Neural cell (in vitro differentiated cells): ENCODE measurements around the gene KCTD17. TPM values are rescaled to one million over a fixed set of nuclear protein-coding genes. Genes with fewer than 3 reads are reported as not detected.

Source experiments
- H2AFZ ChIP-seq: fragments of 200-600, 300-800 bp; sonication (generic), shearing (Covaris generic); 2 replicates; pipeline ENCODE4 v1.6.0; 2014; ENCODE audit warnings: low read depth, mild to moderate bottlenecking, antibody characterized with exemption, low read length, moderate library complexity
- H3F3A ChIP-seq: fragments of 200-600 bp; shearing (Covaris generic); 2 replicates; pipeline ENCODE4 v1.6.1; 2016; ENCODE audit warnings: mild to moderate bottlenecking, moderate library complexity, mixed read lengths, antibody characterized with exemption, low read length; ENCODE audit not compliant: insufficient read depth, poor library complexity, severe bottlenecking
- H3K27ac ChIP-seq: fragments of 200-600, 300-800 bp; sonication (generic), shearing (Covaris generic); 2 replicates; pipeline ENCODE4 v1.5.1; 2014; ENCODE audit warnings: mild to moderate bottlenecking, low read length, moderate library complexity
- H3K27me3 ChIP-seq: fragments of 300-800, 200-600 bp; sonication (generic), shearing (Covaris generic); 2 replicates; pipeline ENCODE4 v1.6.0; 2014; ENCODE audit warnings: mild to moderate bottlenecking, low read depth, low read length, moderate library complexity; ENCODE audit not compliant: insufficient read depth
- H3K36me3 ChIP-seq: fragments of 300-800, 200-600 bp; sonication (generic), shearing (Covaris generic); 2 replicates; pipeline ENCODE4 v1.5.1; 2014; ENCODE audit warnings: mild to moderate bottlenecking, antibody characterized with exemption, low read length, moderate library complexity; ENCODE audit not compliant: insufficient read depth
- H3K4me2 ChIP-seq: fragments of 300-800, 200-600 bp; sonication (generic), shearing (Covaris generic); 2 replicates; pipeline ENCODE4 v1.6.0; 2014; ENCODE audit warnings: mild to moderate bottlenecking, low read length
- H3K4me3 ChIP-seq: fragments of 300-800, 200-600 bp; sonication (generic), shearing (Covaris generic); 2 replicates; pipeline ENCODE4 v1.5.1; 2014; ENCODE audit warnings: mild to moderate bottlenecking, low read length, moderate library complexity
- H3K79me2 ChIP-seq: fragments of 200-600 bp; shearing (Covaris generic); replicated peaks from 2 replicates; pipeline ENCODE4 v1.6.0; 2014; ENCODE audit warnings: mild to moderate bottlenecking, low read length, moderate library complexity; ENCODE audit not compliant: insufficient read depth
- H3K9ac ChIP-seq: fragments of 300-800, 200-600 bp; sonication (generic), shearing (Covaris generic); 2 replicates; pipeline ENCODE4 v1.6.1; 2016; ENCODE audit warnings: mild to moderate bottlenecking, low read length, mixed read lengths
- H3K9me2 ChIP-seq: fragments of 200-600 bp; shearing (Covaris generic); 2 replicates; pipeline ENCODE4 v1.6.1; 2016; ENCODE audit warnings: mild to moderate bottlenecking, low read length, mixed read lengths; ENCODE audit not compliant: insufficient read depth
- H3K9me3 ChIP-seq: fragments of 200-600, 300-800 bp; sonication (generic), shearing (Covaris generic); 2 replicates; pipeline ENCODE4 v1.6.1; 2016; ENCODE audit warnings: mild to moderate bottlenecking, mixed run types, low read length, moderate library complexity, mixed read lengths
- H4K20me1 ChIP-seq: fragments of 200-600 bp; shearing (Covaris generic); 2 replicates; pipeline ENCODE4 v1.6.1; 2016; ENCODE audit warnings: mild to moderate bottlenecking, mixed run types; ENCODE audit not compliant: insufficient read depth
- CTCF ChIP-seq: fragments of 450-650 bp; IDR thresholded peaks from 2 replicates; pipeline ENCODE4 v1.5.1; 2014; ENCODE audit warnings: antibody characterized with exemption, mild to moderate bottlenecking, moderate library complexity; ENCODE audit not compliant: poor library complexity, severe bottlenecking
- EP300 ChIP-seq: fragments of 450-650 bp; conservative IDR thresholded peaks from 2 replicates; pipeline ENCODE4 v1.6.1; 2014; ENCODE audit warnings: antibody characterized with exemption, mild to moderate bottlenecking, moderate library complexity; ENCODE audit not compliant: poor library complexity, severe bottlenecking
- EZH2 ChIP-seq: fragments of 200-600, 300-800 bp; shearing (Covaris generic), sonication (generic); IDR thresholded peaks from 2 replicates; pipeline ENCODE4 v1.6.1; 2014; ENCODE audit warnings: antibody characterized with exemption, low read length, borderline replicate concordance, mild to moderate bottlenecking; ENCODE audit not compliant: insufficient read depth, poor library complexity, severe bottlenecking
- MXI1 ChIP-seq: fragments of 450-650 bp; conservative IDR thresholded peaks from 2 replicates; pipeline ENCODE4 v1.6.1; 2014; ENCODE audit warnings: antibody characterized with exemption, mild to moderate bottlenecking; ENCODE audit not compliant: poor library complexity, severe bottlenecking
- POLR2AphosphoS5 ChIP-seq: IDR thresholded peaks from 2 replicates; pipeline ENCODE4 v1.6.1; 2012
- RAD21 ChIP-seq: fragments of 450-650 bp; conservative IDR thresholded peaks from 2 replicates; pipeline ENCODE4 v1.6.1; 2014; ENCODE audit warnings: antibody characterized with exemption, mild to moderate bottlenecking, moderate library complexity
- REST ChIP-seq: IDR thresholded peaks from 2 replicates; pipeline ENCODE4 v1.6.1; 2012; ENCODE audit warnings: borderline replicate concordance
- SMC3 ChIP-seq: fragments of 450-650 bp; conservative IDR thresholded peaks from 2 replicates; pipeline ENCODE4 v1.6.1; 2014; ENCODE audit warnings: antibody characterized with exemption, mild to moderate bottlenecking, moderate library complexity; ENCODE audit not compliant: poor library complexity
- TAF1 ChIP-seq: IDR thresholded peaks from 2 replicates; pipeline ENCODE4 v1.6.1; 2012; ENCODE audit warnings: low read depth
- polyA plus RNA-seq: library from polyadenylated mRNA; depleted of rRNA; stranded (reverse); fragments of >200 nt; gene quantifications from 2 replicates; pipeline ENCODE4 v1.2.3, GENCODE V29; 2014

KCTD17 gene
- polyA plus RNA-seq, 1 donor from 2014 or later = 96.3 TPM

DNA sequence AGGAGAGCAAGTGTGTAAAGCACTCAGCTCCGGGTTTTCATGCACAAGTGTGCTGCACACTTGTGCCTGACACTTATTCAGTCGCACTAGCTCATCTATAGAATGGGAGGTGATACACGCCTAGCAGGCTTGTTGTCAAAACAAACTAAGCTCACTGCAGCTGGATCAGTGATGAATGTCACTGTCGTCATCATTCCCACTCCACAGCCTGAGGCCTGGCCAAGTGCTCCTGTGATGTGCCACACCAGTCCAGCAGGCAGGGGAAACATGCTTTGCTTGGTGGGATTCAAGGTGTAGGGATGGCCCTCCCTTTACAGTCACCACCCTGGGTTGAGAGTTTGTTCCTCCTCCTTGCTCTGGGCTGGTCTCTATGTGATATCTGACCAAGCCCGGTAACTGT lies 25.2 kb upstream of the KCTD17 start:
- Histone ChIP-seq H3K27ac (no peak overlapping the region), H3K79me2 (no peaks in the 10 kb centered on the region), H3K9me2 (no peaks in the 10 kb centered on the region), H3K9ac (no peak overlapping the region), H3K4me2 (no peak overlapping the region), H3K9me3 (no peaks in the 10 kb centered on the region), H2AFZ (no peak overlapping the region), H3F3A (no peaks in the 10 kb centered on the region), H3K4me3 (no peak overlapping the region), H3K36me3 (no peaks in the 10 kb centered on the region), H4K20me1 (no peaks in the 10 kb centered on the region), H3K27me3 (no peaks in the 10 kb centered on the region)
- no peak for TF ChIP-seq TAF1
- no peak for TF ChIP-seq SMC3
- TF ChIP-seq POLR2AphosphoS5 = no peak
- no peak for TF ChIP-seq REST
- no peak for TF ChIP-seq CTCF
- TF ChIP-seq EZH2 = no peak
- no peak for TF ChIP-seq RAD21
- no peak for TF ChIP-seq EP300
- no peak for TF ChIP-seq MXI1

- Histone ChIP-seq H2AFZ (no peak overlapping the region), H3K4me2 (no peak overlapping the region), H3K9me3 (no peaks in the 10 kb centered on the region), H3K27me3 (no peaks in the 10 kb centered on the region), H3K36me3 (no peaks in the 10 kb centered on the region), H4K20me1 (no peaks in the 10 kb centered on the region), H3K9ac (no peak overlapping the region), H3K79me2 (no peaks in the 10 kb centered on the region), H3K4me3 (no peak overlapping the region), H3K27ac (no peak overlapping the region), H3F3A (no peaks in the 10 kb centered on the region), H3K9me2 (no peaks in the 10 kb centered on the region)
- TF ChIP-seq TAF1 = no peak
- no peak for TF ChIP-seq REST
- no peak for TF ChIP-seq EZH2
- no peak for TF ChIP-seq RAD21
- no peak for TF ChIP-seq SMC3
- no peak for TF ChIP-seq CTCF
- TF ChIP-seq POLR2AphosphoS5 = no peak
- no peak for TF ChIP-seq EP300
- TF ChIP-seq MXI1 = no peak
Observed at GRCh38 chr22:37027556-37027955, 24.0 kb upstream of the KCTD17 start.
